Caki2 (cell line): ENCODE measurements around the gene NUMBL. TPM values are rescaled to one million over a fixed set of nuclear protein-coding genes. Genes with fewer than 3 reads are reported as not detected.

Experiments used
- DNase-seq: peaks from one replicate; pipeline ENCODE4 v3.0.0-alpha.2; 2015; ENCODE audit warnings: low read depth
- in situ Hi-C: cut with HindIII; loops from 2 replicates; pipeline ENCODE4 v1.10.0; 2016; ENCODE audit warnings: low sequenced_read_pairs, low pct_unique_long_range_greater_than_20kb, mixed read lengths
- total RNA-seq: library from RNA; depleted of rRNA; stranded (reverse); fragments of >200 nt; shearing (Covaris generic); gene quantifications from 2 replicates; pipeline ENCODE4 v1.2.3, GENCODE V29; 2014; ENCODE audit warnings: low replicate concordance

Gene NUMBL
- total RNA-seq, 1 experiment from 2014 or later: 39.0 TPM

DNA sequence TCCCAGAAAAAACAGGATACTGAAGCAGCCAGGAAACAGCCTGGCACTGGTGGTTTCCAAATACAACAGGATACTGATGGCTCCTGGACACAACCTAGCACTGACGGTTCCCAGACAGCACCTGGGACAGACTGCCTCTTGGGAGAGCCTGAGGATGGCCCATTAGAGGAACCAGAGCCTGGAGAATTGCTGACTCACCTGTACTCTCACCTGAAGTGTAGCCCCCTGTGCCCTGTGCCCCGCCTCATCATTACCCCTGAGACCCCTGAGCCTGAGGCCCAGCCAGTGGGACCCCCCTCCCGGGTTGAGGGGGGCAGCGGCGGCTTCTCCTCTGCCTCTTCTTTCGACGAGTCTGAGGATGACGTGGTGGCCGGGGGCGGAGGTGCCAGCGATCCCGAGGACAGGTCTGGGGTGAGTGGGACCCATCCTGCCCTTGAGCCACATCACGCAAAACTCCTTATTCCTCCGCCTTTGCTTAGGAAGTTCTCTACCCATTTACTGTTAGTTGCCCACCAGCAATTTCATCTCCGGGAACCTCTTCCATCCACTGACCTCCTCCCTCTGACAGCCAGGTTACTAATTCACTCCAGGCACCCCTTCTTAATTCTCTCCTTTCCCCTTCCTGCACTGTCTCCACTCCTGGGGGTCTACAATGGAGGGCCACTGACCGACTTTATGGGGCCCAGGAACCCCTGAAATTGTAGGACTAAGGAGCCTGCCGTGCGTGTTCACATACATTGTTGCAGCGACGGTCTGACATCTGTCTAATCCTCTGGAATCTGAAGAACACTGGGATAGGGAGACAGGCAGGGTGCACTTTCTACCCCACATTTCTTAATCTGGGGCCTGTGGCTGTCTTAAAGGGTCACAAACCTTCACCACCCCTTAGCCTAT lies 27.7 kb upstream of the NUMBL start:
- in situ Hi-C loops: no loop called here
- DNase-seq: peak; percentile 54

DNA sequence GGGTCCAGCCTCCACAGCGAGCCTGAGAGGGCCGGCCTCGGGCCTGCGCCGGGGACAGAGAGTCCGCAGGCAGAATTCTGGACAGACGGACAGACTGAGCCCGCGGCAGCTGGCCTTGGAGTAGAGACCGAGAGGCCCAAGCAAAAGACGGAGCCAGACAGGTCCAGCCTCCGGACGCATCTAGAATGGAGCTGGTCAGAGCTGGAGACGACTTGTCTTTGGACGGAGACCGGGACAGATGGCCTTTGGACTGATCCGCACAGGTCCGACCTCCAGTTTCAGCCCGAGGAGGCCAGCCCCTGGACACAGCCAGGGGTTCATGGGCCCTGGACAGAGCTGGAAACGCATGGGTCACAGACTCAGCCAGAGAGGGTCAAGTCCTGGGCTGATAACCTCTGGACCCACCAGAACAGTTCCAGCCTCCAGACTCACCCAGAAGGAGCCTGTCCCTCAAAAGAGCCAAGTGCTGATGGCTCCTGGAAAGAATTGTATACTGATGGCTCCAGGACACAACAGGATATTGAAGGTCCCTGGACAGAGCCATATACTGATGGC lies 27.0 kb upstream of the NUMBL start:
- in situ Hi-C loops: no loop called here
- DNase-seq: peak; percentile 51

DNA sequence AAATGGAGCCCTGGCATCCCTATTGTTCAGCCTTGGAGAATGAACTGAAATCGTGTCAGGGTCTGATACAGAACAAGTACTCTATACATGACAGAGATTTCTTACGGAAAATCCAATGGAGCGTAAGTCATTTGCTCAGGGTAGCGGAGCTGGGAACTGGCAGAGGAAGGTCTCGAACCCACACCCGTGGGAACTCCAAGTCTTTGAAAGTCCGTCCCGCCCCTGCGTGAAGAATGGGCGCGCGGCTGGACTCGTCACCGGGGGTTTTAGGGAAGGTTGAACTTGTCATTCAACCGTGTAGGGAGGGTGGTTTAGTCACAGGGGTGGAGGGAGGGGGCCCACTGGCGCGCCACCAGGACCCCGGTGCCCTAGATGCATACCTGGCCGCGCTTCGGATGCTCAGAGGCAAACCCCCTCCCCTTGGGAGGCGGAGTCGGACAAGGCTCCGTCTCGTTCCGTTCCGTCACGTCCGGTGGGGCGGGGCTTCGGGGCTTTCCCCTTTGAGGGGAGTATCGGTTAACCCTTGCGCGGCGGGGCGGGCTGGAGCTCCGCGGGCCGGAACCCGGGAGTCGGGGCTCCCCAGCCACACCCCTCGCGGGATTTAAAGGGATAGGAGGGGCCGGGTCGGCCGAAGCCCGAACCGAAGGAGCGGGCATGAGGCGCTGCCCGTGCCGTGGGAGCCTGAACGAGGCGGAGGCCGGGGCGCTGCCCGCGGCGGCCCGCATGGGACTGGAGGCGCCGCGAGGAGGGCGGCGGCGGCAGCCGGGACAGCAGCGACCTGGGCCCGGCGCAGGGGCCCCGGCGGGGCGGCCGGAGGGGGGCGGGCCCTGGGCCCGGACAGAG lies 26.3 kb upstream of the NUMBL start, which contains the start of the genes COQ8B and ITPKC:
Gene COQ8B, minus strand, starts transcription at position 405 of the 843 bp plus-strand sequence. CDS start 2,254 bp downstream, outside the sequence.
Gene ITPKC, plus strand, starts transcription at position 631 of the 843 bp plus-strand sequence. Its CDS starts 24 bp downstream, at position 655.
- DNase-seq: peak; percentile 100
- in situ Hi-C loops: no loop called here

DNA sequence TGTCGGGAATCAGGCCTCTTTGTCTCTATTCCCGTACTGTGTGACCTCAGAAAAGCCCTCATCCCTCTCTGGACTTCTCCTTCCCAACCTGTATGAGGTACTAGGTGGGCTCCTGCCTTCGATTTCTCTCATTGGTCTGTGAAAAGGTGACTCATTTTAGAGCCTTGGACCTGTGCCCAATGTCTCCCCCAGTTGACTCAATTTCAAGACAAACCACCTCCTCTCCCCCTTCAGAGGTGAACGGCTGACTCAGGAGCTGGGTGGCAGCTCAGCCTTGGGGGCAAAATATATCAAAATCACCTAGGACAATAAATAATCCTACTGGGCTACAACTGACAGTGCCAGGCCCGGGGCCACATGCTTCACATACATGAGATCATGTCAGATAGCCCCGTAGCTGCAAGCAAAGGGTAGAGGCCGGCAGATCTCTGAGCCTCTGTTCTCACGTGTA lies 25.6 kb upstream of the NUMBL start:
- peak; percentile 98 for DNase-seq
- in situ Hi-C loops: no loop called here

DNA sequence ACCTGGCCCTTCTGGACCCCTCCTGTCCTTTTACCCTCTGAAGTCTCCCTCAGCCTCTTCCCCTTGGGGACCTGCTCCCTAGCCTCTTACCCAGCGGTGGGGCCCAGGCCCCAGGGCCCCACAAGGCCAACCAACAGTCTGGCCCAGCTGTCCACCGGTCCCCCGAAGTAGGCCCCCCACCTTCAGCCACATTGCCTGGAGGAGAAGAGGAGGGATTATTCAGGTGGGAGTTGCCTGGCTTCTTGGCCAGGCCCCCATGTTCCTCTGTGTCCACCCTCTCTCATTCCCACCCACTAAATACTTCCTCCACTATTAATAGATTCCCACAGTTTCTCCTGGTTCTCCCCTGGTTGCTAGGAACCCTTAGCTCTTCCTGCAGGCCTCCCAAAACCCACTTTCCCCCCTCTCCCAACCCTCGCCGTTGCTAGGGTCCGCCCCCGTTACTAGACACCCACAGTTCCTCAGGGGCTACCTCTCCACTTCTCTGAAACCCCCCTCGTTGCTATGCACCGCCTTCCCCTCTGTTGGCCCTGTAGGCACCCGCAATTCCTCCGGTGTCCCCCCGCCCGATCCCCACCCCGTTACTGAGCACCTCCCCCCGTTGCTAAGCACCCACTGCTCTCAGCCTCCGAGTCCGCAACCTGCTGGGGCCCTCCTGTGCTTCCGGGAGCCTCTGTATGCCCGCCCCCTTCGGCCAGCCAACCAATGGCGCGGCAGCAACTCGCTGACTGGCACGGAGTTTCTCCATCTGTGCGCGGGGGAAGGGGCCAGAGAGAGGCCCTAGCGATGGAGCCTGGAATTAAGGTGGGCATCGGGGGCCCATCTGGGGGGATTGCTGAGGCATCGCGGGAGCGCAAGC lies 24.2 kb upstream of the NUMBL start:
- peak; percentile 95 for DNase-seq

DNA sequence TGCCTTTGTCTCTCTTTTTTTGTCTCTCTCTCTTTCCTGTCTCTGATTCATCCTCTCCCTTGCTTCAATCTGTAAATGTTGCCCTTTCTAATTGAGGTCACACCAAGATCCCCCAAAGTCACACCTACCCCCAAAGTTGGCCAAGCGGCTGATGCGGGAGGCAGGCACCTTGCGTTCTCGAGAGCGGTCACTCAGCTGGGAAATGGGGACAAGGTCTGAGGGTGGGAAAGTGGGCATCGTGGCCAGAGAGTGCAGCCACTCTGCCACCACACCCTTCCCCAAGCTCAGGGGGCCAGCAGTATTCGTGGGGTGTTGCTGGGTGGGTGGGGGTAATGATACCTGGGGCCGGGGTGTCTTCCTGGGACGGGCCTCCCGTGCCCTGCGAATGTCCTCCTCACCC lies 23.5 kb upstream of the NUMBL start:
- in situ Hi-C loops: no loop called here
- DNase-seq: no peak

More for the DNA sequence above, 24.2 kb upstream of the NUMBL start:
- in situ Hi-C loops: no loop called here

DNA sequence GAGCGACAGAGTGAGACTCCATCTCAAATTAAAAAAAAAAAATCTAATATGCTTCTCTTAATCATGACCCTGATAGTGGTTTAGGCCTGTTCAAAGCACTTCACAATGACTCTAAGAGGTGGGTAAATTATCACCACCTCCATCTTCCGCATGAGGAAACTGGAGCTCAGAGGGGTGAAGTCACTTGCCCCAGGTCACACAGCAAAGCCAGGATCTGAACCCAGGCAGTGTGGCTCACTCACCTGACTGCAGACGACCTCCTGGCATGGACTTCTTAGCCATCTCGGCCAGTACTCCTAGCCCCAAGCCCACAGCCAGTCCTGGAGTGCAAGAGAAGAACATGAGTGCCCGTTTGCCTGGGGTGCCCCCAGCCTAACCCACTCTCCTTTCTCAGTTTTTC lies 19.4 kb upstream of the NUMBL start:
- DNase-seq: no peak
- in situ Hi-C loops: no loop called here

DNA sequence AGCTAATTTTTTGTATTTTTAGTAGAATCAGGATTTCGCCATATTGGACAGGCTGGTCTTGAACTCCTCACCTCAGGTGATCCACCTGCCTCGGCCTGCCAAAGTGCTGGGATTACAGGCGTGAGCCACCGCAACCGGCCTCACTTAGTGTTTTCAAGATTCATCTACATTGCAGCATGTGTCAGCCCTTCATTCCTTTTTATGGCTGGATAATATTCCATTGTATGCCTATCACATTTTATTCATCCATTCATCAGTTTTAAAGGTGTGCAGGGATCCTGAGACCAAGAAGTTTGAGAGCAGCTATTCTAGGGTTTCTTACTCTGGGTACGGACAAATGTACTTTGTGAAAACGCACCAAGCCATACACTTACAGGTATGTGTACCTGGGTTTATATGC lies 17.2 kb upstream of the NUMBL start:
- in situ Hi-C loops: no loop called here
- DNase-seq: no peak

DNA sequence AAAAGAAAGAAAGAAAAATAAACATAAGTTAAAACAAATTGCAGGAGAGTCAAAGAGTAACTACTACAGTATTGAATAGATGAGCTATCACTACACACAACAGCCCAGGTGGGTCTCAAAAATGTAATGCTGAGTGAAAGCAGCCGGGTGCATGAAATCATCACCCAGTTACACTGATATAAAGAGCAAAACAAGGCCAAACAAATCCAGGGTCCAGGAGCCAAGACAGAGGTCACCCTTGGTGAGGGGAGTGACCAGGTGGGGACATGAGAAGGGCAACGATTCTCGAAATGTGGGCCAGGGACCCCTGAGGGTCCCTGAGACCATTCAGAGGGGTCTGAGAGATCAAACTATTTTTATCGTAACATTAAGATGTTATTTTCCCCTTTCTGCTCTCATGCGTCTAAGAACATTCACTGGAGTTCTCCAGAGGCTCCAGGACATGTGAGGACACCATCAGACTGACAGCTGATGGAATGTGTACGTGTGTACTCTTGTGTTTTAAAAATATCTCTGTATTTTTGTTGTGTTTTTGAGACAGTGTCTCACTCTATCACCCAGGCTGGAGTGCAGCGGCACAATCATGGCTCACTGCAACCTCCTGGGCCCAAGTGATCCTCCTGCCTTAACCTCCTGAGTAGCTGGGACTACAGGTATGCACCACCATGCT lies 15.6 kb upstream of the NUMBL start:
- peak; percentile 36 for DNase-seq
- in situ Hi-C loops: no loop called here

DNA sequence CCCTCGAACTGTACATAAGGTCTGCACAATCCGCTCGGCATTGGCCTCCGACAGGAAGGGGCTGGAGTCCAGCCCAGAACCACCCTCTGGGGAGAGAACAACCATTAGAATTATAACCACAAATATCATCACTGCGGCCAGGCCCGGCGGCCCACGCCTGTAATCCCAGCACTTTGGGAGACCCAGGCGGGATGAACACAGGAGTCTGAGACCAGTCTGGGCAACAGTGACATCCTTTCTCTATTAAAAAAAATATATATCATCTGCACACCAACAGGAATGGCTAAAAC lies 14.9 kb upstream of the NUMBL start:
- in situ Hi-C loops: no loop called here

DNA sequence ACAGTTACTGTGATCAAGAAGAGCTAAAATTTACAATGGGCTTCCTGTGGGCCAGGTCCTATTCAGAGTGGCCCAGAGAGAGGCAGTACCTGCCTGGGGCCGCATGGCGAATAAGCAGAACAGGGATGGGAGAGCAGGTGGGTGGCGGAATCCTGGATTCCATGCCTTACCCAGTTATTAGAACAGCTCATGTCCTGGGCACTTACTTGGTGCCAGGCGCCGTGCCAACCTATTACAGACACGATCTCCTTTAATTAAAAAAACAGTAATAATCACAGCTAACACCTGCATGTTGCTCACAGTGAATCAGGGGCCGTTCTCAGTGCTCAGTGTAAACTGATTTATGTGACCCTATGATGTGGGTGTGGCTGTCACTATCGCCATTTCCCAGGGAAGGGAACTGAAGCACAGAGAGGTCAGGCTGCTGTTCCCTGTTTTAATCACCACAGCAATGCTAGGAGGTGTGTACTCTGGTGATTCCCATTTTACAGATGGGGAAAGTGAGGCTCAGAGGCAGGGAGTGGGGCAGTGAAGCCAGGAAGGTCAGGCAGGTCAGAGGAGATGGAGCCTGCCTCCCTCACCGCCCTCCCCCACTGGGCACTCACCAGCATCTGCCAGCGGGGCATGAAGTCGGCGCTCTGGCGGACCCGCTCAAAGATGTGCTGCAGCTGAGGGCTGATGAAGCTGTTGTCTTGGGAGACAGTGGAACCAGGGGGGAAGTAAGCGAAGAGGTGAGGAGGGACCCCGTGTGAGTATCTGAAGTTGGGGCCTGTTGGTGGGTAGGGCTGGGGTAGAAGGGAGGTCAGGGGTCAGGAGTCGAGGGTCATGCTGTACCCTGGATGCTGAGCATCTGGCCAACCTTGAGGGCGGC lies 14.3 kb upstream of the NUMBL start:
- in situ Hi-C loops: no loop called here
- DNase-seq: no peak

More for the DNA sequence above, 14.9 kb upstream of the NUMBL start:
- DNase-seq: no peak

DNA sequence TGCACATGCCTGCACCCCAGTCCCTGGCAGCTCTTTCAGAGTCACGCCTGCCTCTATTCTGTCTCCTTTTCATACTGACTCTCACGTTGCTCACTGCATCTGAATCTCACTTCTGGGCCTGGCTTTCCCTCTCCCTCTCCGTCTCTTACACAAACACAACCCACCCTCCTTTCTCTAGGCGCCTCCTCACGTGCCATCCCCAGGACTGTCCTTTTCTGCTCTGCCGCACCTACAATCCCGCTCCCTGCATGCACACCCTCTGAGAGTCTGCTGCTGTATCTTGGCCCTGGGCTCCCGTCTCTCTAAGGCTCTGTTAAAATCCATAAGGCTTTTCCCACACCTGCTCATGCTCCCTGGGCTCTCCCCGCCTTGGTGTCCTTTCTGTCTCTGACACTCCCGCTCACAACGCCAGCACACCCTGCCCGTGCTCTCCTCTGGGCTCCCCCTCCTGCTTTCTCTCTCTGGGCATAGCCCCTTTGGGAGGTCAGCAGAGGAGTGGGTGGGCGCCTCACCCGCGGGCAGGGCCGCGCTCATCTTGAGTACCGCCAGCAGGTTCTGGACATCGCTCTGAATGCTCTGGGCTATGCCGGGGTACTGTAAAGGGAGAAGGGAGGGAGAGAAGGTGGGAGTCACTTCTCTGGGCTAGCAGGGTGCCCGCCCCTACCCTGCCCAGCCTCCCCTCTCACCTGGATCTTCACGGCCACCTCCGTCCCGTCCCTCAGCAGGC lies 12.7 kb upstream of the NUMBL start:
- in situ Hi-C loops: no loop called here
- no peak for DNase-seq

DNA sequence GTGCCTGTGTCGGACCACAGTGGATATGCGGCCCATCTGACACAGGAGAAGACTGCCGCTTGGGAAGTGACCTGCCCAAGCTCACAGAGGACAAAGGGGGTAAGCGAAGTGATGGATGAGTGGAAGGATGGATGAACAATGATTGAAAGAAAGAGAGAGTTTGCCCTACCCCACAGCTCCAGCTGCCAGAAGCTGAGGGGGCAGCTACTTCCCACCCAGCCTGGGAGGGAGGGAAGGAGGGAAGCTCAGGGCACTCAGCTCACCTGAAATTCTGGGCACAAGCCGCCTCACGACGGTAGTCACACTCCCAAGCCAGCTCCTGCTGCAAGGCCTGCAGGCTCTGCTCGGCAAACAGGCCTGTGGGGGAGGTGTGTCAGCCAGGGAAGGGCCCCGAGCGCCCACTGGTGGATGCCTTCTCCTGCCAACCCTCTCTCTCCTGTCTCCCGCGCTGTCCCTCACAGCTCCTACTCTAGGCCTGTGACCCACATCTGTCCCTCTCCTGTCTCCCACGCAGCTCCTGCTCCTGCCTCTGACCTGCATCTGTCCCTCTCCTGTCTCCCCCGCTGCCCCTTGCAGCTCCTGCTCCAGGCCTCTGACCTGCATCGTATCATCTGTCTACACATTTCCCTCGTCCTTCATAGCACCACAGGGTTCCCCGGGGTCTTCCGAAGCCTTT lies 12.0 kb upstream of the NUMBL start:
- in situ Hi-C loops: no loop called here
- DNase-seq: no peak

DNA sequence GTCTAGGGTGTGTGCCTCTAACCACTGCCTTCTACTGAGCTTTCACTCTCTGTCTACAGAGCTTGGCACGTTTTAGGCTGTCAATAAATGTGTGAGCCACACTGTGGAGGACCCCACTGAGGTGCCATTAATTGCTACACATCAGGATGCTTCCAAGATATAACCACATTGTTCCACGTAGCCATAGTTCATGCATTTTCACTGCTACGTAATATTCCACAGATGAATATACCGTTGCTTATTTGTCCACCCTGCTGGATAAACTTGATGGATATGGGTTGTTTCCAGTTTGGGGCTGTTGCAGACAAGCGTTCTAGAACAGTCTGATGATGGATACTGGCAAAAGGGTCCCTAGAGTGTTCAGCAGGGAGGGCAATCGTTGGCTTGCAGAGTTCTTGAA lies 11.3 kb upstream of the NUMBL start:
- in situ Hi-C loops: no loop called here
- DNase-seq: no peak

DNA sequence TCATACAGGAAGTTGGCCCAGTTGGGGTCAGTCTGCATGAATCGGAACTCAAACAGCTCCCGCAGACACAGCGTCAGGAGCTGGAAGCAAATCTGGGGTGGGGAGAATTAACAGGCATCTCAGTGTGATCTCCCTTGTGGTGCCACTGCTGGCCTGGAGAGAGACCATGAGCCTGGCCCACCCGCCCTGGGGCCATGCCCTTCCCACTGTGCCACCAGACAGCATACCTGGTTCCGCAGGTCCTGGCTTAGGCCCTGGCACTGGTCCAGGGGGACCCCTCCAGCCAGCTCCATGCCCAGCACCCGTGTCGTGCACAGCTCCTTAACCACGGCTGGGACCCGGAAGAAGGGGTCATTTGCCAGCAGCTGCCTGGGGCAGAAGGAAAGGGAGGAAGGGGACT lies 9.6 kb upstream of the NUMBL start:
- no peak for DNase-seq
- in situ Hi-C loops: no loop called here

DNA sequence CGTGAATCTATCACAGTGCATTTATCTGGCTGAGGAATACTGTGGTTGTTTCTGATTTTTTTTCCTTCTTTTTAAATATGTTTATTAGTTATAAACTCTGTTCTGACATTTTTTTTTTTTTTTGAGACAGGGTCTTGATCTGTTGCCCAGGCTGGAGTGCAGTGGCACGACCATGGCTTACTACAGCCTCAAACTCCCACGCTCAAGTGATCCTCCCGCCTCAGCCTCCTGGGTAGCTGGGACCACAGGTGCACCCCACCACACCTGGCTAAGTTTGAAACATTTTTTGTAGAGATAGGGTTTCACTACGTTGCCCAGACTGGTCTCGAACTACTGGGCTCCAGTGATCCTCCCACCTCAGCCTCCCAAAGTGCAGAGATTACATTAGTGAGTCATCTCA lies 6.6 kb upstream of the NUMBL start:
- in situ Hi-C loops: no loop called here
- no peak for DNase-seq
